Uterus (tissue), 2 donors: ENCODE measurements around the gene EIF5.

Source experiments
- CTCF ChIP-seq, 4 experiments: fragments of 200-600 bp in 2 of 4; fragments of 450-650 bp in 2 of 4; sonication (generic) in 2 of 4; IDR thresholded peaks; one replicate each; pipeline ENCODE4 v1.5.1; 2016 to 2019; ENCODE audit warnings: antibody characterized with exemption in 4 of 4, mild to moderate bottlenecking in 2 of 4, moderate library complexity in 1 of 4
- POLR2A ChIP-seq, 2 donors: fragments of 450-650 bp; IDR thresholded peaks; one replicate each; pipeline ENCODE4 v1.6.1; 2016; ENCODE audit warnings: antibody characterized with exemption in 2 of 2, mild to moderate bottlenecking in 1 of 2, moderate library complexity in 1 of 2

GRCh38 chr14:103317976-103318580 lies 16.0 kb upstream of the EIF5 start:
- no peak for TF ChIP-seq CTCF (IDR thresholded peaks at IDR 0.05)
- no peak for TF ChIP-seq POLR2A (IDR thresholded peaks at IDR 0.05)
